22Rv1 (cell line): ENCODE measurements around the gene MIEF1.

Source experiments
- CTCF ChIP-seq: fragments of 450-650 bp; IDR thresholded peaks from 2 replicates; pipeline ENCODE4 v1.5.1; 2017; ENCODE audit warnings: mild to moderate bottlenecking
- ZFX ChIP-seq: fragments of 450-650 bp; IDR thresholded peaks from 2 replicates; pipeline ENCODE4 v1.6.1; 2017; ENCODE audit warnings: antibody characterized with exemption, borderline replicate concordance

DNA sequence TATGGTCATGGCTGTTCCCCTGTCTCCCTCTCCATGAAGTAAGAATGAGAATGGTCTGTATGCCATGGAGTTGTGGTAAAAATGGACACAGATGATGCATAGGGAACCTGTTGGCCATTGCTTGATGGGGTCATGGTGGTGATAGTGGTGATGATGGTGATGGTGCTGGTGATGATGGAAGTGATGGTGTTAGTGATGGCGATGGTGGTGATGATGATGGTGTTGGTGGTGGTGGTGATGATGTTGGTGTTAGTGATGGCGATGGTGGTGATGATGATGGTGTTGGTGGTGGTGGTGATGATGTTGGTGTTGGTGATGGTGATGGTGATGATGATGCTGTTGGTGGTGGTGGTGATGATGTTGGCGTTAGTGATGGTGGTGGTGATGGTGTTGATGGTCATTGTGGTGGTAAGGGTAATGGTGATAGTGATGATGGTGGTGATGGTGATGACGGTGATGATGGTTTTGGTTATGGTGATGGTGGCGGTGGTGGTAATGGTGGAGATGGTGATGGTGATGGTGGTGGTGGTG is 63.4 kb downstream of the MIEF1 start:
- TF ChIP-seq CTCF, result no peak
- no peak for TF ChIP-seq ZFX
